Nephron (organoid): ENCODE measurements around the gene SF3A2.

ENCODE experiments used
- H3K27ac Mint-ChIP-seq, 3 experiments: 2 replicates each; pipeline ENCODE4 v1.8.0; 2020; ENCODE audit warnings: mixed read lengths in 3 of 3, mild to moderate bottlenecking in 2 of 3, moderate library complexity in 1 of 3
- H3K27me3 Mint-ChIP-seq: 2 replicates; pipeline ENCODE4 v1.8.0; 2021; ENCODE audit warnings: low read depth, mild to moderate bottlenecking, moderate library complexity, mixed read lengths
- H3K36me3 Mint-ChIP-seq: 2 replicates; pipeline ENCODE4 v1.8.0; 2020; ENCODE audit warnings: low read depth, mixed read lengths
- H3K4me1 Mint-ChIP-seq: 2 replicates; pipeline ENCODE4 v1.8.0; 2020; ENCODE audit warnings: mixed read lengths
- H3K4me3 Mint-ChIP-seq, 3 experiments: 2 replicates each; pipeline ENCODE4 v1.8.0; 2020; ENCODE audit warnings: mild to moderate bottlenecking in 3 of 3, mixed read lengths in 3 of 3, moderate library complexity in 2 of 3
- H3K9me3 Mint-ChIP-seq: 2 replicates; pipeline ENCODE4 v1.8.0; 2020; ENCODE audit warnings: mixed read lengths
- TF ChIP-seq, protein P1 (sequence below), 3 experiments: fragments of 200-600 bp; sonication (generic); IDR thresholded peaks; one replicate each; pipeline ENCODE4 v1.5.0; 2021; ENCODE audit warnings: antibody characterized with exemption in 3 of 3; ENCODE audit not compliant: unreplicated experiment in 3 of 3

Gene SF3A2

DNA sequence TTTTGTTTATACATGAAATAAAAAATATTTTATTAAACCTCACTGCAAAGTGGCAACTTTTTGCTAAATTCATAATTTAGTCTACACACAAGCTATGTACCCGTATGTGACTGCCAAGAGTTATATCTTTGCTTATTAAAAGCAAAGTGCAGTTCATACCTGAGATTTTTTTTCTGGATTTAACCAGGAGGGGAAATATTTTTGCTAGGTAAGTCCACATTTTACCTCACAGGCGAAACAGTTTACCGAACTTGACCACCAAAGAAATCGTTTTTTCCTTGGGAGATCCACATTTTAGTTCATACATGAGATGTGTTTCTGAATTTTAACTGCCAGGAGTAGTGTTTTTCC, 31.8 kb downstream of the SF3A2 start:
- TF ChIP-seq, protein P1, sequence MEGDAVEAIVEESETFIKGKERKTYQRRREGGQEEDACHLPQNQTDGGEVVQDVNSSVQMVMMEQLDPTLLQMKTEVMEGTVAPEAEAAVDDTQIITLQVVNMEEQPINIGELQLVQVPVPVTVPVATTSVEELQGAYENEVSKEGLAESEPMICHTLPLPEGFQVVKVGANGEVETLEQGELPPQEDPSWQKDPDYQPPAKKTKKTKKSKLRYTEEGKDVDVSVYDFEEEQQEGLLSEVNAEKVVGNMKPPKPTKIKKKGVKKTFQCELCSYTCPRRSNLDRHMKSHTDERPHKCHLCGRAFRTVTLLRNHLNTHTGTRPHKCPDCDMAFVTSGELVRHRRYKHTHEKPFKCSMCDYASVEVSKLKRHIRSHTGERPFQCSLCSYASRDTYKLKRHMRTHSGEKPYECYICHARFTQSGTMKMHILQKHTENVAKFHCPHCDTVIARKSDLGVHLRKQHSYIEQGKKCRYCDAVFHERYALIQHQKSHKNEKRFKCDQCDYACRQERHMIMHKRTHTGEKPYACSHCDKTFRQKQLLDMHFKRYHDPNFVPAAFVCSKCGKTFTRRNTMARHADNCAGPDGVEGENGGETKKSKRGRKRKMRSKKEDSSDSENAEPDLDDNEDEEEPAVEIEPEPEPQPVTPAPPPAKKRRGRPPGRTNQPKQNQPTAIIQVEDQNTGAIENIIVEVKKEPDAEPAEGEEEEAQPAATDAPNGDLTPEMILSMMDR (IDR thresholded peaks at IDR 0.05; ENCODE audit: unreplicated experiment in 3 of 3), result no peak
- peak overlapping the region; percentile 93 to 95 (median 93) for H3K4me3 Mint-ChIP-seq
- peaks cover 20% of the 10 kb centered on the region for H3K4me1 Mint-ChIP-seq

DNA sequence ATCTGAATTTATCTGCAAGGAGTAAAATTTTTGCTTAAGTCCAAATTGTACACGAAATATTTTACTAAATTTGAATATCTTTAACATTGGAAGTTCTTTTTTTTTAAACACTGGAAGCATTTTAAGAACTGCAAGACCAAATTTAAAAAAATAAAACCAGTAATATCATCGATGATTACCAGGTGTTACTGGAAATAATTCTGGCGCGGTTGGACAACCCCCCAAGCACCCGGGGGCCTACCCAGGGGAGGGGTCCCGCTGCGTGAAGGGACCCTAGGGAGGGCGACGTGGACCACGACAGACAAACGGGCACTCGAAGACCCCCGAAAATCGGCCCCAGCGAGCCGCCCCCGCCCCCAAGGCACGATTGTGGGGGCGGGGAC, 32.2 kb downstream of the SF3A2 start:
- TF ChIP-seq, protein P1 (IDR thresholded peaks at IDR 0.05; ENCODE audit: unreplicated experiment in 3 of 3), result no peak
- Mint-ChIP-seq H3K4me3 (peak overlapping the region; percentile 93 to 95 (median 93)), H3K9me3 (no peaks in the 10 kb centered on the region), H3K4me1 (peaks cover 24% of the 10 kb centered on the region), H3K27ac (peak overlapping the region; percentile 70 to 87 (median 82)), H3K27me3 (no peaks in the 10 kb centered on the region), H3K36me3 (peaks cover 12% of the 10 kb centered on the region)

More for the DNA sequence above, 31.8 kb downstream of the SF3A2 start:
- peak overlapping the region; percentile 70 to 87 (median 82) for H3K27ac Mint-ChIP-seq
- peaks cover 9% of the 10 kb centered on the region for H3K36me3 Mint-ChIP-seq
- no peaks in the 10 kb centered on the region for H3K9me3 Mint-ChIP-seq
- H3K27me3 Mint-ChIP-seq, result no peaks in the 10 kb centered on the region

DNA sequence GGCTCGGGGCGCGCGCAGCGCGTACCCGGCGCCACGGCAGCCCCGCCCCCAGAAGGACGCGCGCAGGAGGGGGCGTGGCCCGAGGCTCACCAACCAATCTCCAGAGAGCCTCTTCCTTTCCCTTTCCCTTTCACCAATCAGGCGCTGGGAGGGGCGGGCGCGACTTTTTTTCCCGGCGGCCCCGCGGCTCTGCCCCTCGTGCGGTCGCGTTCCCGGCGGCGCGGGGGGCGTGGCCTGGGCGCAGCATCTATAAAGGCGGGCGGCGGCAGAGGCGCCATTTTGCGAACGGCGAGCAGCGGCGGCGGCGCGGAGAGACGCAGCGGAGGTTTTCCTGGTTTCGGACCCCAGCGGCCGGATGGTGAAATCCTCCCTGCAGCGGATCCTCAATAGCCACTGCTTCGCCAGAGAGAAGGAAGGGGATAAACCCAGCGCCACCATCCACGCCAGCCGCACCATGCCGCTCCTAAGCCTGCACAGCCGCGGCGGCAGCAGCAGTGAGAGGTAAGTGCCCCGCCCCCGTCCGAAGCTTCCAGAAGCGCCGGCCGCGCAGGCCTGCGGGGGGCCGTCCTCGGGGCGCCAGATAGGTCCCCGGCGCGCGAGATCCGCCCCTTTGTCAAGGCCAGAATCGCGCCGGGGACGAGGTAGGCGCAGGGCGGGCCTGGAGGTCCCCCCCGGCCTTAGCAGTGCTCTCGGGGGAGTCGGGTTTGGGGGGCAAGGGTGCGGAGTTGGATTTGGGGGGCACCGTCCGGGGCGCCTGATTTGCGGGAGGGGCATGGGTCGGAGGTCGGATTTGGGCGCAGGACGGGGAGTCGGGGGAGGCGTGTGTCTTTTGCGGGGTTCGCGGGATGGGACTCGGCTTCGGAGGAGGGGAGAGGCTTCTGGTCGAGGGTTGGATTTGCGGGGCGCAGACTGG, 32.9 kb downstream of the SF3A2 start:
- H3K4me1 Mint-ChIP-seq, result peaks cover 28% of the 10 kb centered on the region
- peaks cover 17% of the 10 kb centered on the region for H3K36me3 Mint-ChIP-seq
- peak overlapping the region; percentile 70 to 87 (median 82) for H3K27ac Mint-ChIP-seq
- H3K4me3 Mint-ChIP-seq, result peak overlapping the region; percentile 93 to 95 (median 93)
- no peaks in the 10 kb centered on the region for H3K27me3 Mint-ChIP-seq
- TF ChIP-seq, protein P1 (IDR thresholded peaks at IDR 0.05; ENCODE audit: unreplicated experiment in 3 of 3), result peak in 2 of 3 experiments; percentile 13 to 23
- H3K9me3 Mint-ChIP-seq, result no peaks in the 10 kb centered on the region

DNA sequence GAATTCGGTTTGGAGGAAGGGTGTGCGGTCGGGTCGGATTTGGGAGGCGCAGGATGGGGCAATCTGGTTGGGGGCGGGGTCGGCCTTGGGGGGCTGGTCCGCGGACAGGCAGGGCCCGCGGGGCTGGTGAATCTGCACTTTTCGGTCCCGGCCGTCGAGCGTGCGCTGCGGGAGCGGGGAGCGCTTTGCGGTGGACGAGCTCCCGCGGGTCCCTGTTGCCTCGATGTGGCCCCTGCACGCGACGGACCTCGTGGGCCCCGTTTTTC, 33.5 kb downstream of the SF3A2 start:
- no peaks in the 10 kb centered on the region for H3K9me3 Mint-ChIP-seq
- TF ChIP-seq, protein P1 (IDR thresholded peaks at IDR 0.05; ENCODE audit: unreplicated experiment in 3 of 3), result no peak
- H3K27ac Mint-ChIP-seq, result peak overlapping the region in 2 of 3 experiments; percentile 63 to 87
- peaks cover 31% of the 10 kb centered on the region for H3K4me1 Mint-ChIP-seq
- H3K36me3 Mint-ChIP-seq, result peaks cover 20% of the 10 kb centered on the region
- H3K27me3 Mint-ChIP-seq, result no peaks in the 10 kb centered on the region
- peak overlapping the region; percentile 93 to 95 (median 93) for H3K4me3 Mint-ChIP-seq

DNA sequence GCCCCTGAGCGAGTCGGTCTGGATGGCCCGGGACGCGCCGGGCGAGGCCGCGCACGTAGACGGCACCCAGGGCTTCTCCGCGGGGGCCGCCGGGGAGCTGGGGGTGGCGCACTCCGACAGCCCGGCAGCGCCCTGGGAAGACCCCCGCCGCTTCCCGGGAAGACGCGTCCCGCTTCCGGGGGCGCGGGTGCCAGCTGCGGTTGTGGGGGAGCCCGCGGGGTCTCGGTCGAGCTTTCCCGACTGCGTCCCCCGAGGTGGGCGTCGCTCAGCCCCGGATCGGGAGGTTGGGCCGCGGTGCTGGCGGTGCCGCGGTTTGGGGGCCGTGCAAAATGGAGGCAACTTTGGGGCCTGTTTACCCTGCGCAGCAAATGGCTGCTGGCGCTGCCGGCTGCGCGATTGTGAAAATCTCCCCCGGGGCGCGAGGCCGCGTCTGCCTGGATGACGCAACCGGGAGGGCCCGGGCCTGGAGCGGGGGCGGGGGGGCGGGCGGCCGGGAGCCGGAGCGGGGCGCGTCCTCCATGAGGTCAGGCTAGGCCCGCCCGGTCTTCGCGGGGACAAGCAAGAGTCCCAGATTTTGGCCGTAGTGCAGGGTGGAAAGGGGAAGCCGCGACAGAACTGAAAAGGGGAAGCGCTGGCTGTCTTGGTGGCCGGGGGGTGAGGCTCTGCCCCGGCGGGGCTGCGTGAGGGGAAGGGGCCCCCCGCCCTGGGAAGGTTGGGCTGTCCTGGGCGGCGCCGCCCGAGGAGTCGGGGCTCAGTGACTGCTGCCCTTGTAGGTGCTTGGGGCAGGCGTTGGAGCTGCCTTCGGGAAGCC, 34.0 kb downstream of the SF3A2 start:
- Mint-ChIP-seq H3K4me3 (peak overlapping the region; percentile 93 to 95 (median 93)), H3K9me3 (no peaks in the 10 kb centered on the region), H3K27ac (peak overlapping the region in 1 of 3 experiments; percentile 38), H3K27me3 (no peaks in the 10 kb centered on the region), H3K4me1 (peaks cover 33% of the 10 kb centered on the region), H3K36me3 (peaks cover 21% of the 10 kb centered on the region)
- TF ChIP-seq, protein P1 (IDR thresholded peaks at IDR 0.05; ENCODE audit: unreplicated experiment in 3 of 3), result no peak
